ENCODE data around the gene SH3BP5.

Gene SH3BP5

DNA sequence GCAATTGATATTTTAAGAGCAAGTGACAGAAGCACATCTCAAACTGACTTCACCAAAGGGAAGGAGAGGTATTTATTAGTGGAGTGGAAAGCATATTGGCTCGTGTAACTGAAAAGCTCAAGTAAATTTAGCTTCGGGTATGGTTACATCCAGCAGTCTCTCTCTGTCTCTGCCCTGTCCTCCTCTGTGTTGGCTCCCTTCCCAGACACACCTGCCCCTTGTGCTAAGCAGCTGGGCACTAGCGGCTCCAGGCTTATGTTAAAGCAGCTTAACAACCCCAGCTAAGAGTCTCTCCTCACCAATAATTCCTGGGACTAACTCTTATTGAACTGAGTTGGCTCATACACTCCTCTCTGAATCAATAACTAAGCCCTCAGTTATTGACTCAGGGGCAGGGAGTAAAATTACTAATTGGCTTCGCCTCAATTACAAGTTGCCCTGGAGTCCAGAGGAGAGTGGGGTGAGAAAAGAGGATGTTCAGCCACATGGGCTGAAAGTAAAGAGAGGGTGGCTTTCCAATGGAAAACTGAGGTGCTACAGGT lies 12.8 kb upstream of the SH3BP5 start:
- DNase-seq (ENCODE audit: extremely low read depth, low read depth): no peak
- TF ChIP-seq, protein P1, sequence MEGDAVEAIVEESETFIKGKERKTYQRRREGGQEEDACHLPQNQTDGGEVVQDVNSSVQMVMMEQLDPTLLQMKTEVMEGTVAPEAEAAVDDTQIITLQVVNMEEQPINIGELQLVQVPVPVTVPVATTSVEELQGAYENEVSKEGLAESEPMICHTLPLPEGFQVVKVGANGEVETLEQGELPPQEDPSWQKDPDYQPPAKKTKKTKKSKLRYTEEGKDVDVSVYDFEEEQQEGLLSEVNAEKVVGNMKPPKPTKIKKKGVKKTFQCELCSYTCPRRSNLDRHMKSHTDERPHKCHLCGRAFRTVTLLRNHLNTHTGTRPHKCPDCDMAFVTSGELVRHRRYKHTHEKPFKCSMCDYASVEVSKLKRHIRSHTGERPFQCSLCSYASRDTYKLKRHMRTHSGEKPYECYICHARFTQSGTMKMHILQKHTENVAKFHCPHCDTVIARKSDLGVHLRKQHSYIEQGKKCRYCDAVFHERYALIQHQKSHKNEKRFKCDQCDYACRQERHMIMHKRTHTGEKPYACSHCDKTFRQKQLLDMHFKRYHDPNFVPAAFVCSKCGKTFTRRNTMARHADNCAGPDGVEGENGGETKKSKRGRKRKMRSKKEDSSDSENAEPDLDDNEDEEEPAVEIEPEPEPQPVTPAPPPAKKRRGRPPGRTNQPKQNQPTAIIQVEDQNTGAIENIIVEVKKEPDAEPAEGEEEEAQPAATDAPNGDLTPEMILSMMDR (IDR thresholded peaks at IDR 0.05; ENCODE audit: low read depth, low read length): no peak

DNA sequence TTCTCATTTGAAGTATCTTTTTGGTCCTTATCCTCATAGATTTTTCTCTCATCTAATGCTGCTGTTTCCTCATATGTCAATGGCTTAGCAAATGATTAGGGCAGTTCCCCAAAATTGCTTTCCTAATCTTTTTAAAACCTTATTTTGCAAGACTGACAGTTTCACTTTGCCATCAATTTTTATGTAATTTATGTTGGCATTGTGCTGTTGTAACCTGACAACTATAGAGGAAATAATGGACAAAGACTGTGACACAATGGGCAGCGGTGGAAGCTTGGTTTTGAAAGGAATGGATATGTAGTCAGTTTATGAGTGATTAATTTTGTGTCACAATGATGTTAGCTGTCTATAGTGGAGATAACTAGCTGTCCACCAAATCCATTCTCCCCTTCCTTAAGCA lies 10.6 kb upstream of the SH3BP5 start:
- no peak for DNase-seq (ENCODE audit: extremely low read depth, low read depth)
- TF ChIP-seq, protein P1 (IDR thresholded peaks at IDR 0.05; ENCODE audit: low read depth, low read length): no peak

DNA sequence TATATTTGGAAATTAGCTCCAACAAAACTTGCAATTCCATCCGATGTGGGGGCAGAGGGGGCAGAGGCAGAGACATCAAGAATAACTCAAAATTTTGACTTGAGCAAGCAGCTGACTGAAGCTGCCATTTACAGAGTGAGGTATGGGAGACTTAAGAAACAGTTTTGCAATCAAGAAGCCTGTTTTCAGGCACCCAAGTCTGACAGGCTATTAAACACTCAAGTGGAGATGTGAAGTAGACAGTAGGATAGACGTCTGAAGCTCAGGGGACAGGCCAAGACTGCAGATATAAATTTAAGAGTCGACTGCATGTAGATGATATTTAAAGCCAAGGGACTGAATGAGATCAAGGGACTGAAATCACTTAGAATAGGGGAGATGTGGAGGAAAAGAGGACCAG lies 9.9 kb upstream of the SH3BP5 start:
- TF ChIP-seq, protein P1 (IDR thresholded peaks at IDR 0.05; ENCODE audit: low read depth, low read length): no peak
- DNase-seq (ENCODE audit: extremely low read depth, low read depth): no peak

DNA sequence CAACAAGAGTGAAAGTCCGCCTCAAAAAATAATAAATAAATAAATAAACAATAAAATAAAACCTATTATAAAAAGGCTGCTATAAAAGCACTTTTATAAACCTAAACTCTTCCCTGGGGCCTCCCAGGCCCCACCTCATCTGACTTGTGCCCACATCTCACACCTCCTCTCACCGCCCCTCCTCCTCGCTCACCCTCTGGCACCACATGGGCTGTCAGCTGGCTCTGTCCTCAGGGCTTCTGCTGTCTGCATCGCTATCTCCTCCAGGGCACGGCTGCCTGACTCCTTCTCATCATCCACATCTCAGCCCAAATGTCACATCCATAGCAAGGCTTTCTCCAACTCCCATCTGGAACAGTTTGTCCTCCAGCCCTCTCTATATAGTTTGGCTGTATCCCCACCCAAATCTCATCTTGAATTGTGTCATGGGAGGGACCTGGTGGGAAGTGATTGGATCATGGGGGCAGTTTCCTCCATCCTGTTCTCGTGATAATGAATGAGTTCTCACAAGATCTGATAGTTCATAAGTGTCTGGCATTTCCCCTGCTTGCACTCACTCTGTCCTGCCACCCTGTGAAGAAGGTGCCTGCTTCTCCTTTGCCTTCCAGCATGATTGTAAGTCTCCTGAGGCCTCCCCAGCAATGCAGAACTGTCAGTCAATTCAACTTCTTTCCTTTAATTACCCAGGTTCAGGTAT lies 8.8 kb upstream of the SH3BP5 start:
- TF ChIP-seq, protein P1 (IDR thresholded peaks at IDR 0.05; ENCODE audit: low read depth, low read length): no peak

DNA sequence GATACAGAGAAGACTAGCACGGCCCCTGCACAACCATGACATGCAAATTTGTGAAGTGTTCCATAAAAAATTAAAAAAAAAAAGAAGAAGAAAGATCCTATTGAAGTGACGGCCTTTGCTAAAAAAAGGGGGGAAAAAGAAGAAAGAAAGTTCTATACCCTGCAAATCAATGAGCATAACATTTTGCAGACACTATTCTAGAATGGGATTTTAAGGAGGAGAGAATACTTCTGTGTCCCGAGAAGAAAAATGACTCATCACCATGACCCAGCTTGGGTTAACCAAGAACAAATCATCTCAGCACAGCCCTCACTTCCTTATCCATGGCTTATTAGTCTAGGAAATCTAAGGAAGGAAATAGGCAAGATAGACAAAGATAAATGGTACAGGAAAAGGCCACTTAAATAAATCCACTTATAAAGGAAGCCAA lies 7.4 kb upstream of the SH3BP5 start:
- TF ChIP-seq, protein P1 (IDR thresholded peaks at IDR 0.05; ENCODE audit: low read depth, low read length): no peak
- DNase-seq (ENCODE audit: extremely low read depth, low read depth): no peak

More for the DNA sequence above, 8.8 kb upstream of the SH3BP5 start:
- DNase-seq (ENCODE audit: extremely low read depth, low read depth): no peak

DNA sequence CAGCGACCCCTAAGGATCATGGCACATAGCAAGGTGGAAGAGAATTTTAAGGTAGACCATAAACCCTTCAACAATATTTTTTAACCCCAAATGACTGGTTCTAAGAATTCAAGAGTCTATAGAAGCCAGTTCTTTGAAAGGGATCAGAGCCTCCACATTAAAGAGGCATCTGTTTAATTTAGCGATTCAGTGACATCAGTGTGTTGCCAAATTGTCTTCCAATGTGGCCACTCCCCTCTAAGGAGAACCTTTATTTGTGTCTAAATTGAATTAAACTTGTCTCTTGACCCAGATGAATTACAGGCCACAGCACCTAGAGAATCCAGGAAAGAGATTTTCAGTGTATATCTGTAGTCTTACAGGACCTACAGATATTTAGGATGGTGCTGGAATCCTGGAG lies 6.6 kb upstream of the SH3BP5 start:
- TF ChIP-seq, protein P1 (IDR thresholded peaks at IDR 0.05; ENCODE audit: low read depth, low read length): no peak
- DNase-seq (ENCODE audit: extremely low read depth, low read depth): no peak

DNA sequence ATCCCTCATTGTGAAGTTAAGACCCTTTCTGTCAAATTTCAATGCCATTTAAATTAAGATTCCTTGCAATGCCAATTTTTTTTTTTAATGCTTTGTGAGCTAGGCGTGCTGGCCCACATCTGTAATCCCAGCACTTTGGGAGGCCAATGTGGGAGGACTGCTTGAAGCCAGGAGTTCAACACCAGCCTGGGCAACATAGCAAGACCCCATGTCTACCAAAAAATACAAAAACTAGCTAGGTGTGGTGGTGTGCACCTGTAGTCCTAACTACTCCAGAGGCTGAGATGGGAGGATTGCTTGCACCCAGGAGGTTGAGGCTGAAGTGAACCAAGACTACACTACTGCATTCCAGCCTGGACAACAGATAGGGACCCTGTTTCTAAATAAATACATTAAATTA lies 5.6 kb upstream of the SH3BP5 start:
- no peak for DNase-seq (ENCODE audit: extremely low read depth, low read depth)
- TF ChIP-seq, protein P1 (IDR thresholded peaks at IDR 0.05; ENCODE audit: low read depth, low read length): no peak
